Measurements from ENCODE around the gene EBPL.

Gene EBPL

DNA sequence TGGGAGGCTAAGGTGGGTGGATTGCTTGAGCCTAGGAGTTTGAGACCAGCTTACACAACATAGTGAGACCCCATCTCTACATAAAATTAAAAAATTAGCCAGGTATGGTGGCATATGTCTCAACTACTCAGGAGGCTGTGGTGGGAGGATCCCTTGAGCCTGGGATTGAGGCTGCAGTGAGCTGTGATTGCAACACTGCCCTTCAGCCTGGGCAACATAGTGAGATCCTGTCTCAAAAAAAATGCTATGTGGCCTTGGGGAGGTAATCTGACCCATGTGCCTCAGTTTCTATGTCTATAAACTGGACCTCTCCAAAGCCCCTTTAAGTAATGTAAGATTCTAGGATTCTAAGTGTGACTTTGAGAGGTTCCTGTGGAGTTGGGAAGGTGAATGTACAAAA, 37.8 kb downstream of the EBPL start:
- DNase-seq (ENCODE audit: low spot score), result no peak
- TF ChIP-seq, protein P1, sequence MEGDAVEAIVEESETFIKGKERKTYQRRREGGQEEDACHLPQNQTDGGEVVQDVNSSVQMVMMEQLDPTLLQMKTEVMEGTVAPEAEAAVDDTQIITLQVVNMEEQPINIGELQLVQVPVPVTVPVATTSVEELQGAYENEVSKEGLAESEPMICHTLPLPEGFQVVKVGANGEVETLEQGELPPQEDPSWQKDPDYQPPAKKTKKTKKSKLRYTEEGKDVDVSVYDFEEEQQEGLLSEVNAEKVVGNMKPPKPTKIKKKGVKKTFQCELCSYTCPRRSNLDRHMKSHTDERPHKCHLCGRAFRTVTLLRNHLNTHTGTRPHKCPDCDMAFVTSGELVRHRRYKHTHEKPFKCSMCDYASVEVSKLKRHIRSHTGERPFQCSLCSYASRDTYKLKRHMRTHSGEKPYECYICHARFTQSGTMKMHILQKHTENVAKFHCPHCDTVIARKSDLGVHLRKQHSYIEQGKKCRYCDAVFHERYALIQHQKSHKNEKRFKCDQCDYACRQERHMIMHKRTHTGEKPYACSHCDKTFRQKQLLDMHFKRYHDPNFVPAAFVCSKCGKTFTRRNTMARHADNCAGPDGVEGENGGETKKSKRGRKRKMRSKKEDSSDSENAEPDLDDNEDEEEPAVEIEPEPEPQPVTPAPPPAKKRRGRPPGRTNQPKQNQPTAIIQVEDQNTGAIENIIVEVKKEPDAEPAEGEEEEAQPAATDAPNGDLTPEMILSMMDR (IDR thresholded peaks at IDR 0.05; ENCODE audit: extremely low read depth, missing control alignments), result no peak

DNA sequence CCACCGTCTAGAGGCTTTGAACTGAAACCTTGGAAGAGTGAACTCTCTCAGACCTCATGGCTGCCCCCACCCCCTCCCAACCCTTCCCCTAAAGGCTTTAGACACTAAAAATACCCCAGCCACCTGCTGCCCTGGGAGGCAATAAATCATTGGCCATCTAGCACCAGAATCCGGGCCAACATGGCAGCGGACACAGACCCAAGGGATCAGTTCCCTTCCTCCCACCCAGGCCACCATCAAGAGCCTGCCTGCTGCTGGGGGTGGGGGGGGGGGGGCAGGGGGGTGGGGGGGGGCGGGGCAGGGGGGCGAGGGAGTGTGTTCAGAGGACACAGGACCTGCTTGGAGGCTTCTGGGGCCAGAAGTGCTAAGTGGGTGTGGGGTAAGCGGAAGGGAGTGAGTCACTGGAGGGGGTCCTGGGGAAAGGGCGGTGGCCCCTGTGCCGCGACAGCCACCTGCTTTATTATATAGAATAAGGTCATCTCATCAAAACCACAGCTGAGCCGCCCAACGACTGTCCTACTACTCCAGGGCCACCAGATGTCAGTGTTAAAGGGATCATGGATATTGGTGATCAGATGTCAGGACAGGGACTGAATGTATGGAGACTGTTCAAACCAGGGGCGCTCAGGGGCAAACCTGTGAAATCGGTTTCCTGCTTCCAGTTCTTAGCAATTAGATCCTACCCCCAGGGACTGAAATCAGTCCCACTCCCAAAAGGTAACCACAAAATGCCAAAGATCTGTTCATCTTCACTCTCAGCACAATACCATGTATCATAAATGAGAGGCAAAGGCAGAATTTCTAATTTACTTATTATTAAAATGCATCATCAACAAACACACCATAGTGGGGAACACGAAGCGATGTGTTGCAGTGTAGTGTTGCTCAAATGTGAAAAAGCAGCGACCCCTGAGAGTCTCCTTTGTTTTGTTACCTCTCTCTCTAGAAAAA, 38.7 kb downstream of the EBPL start:
- DNase-seq (ENCODE audit: low spot score), result peak; percentile 55
- TF ChIP-seq, protein P1 (IDR thresholded peaks at IDR 0.05; ENCODE audit: extremely low read depth, missing control alignments), result peak; percentile 23

DNA sequence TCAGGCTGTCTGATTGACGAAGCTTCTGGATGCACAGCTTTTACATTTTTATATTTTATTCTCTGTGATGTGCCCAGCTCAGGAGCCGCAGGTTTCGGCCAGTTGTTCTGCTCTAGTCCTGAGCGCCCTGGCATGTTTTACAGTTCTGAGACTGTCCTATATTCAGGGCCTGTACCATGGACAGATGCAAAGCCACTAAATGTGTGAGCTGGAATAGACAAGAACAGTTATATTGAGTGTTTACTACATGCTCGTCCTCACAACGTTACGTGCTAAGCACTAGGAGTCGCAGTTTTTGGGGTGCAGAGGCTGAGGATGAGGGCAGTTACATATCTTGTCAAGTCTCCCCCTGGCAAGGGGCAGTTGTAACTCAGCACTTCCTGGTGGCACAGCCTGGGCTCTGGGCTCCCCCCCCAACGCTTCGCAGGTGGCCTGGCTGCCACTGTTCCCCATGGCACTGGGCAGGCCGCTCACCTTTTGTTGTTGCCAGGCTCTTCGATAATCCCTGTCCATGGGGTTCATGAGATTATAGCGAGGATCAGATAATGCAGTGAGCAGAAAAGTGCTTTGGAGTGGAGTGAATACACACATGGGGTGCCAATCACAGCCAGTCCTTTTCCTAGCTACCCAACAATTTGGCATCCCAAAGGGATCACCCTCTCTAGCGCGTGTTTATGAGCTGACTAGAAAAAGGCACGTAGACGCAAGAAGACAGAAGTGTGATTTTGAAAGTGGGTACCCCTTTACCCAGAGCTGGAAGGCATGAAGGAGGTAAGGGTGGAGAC, 39.5 kb downstream of the EBPL start:
- TF ChIP-seq, protein P1 (IDR thresholded peaks at IDR 0.05; ENCODE audit: extremely low read depth, missing control alignments), result no peak
- DNase-seq (ENCODE audit: low spot score), result no peak

DNA sequence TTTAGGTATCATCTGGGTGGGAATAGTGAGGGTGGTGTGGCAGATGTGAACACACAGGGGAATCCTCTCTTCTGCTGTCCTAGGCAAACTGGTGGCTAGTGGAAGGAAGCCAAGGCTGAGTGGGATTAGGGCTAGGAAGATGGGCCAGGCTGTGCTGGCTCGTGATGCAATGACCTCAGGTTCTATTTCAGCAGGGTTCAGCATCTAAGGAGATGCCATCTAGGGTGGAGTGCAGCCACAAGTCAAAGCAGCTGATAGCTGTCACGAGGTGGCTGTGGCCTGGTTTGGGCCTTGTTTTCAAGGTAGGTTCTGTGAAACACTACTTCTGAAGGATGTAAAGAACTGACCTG, 41.3 kb downstream of the EBPL start:
- TF ChIP-seq, protein P1 (IDR thresholded peaks at IDR 0.05; ENCODE audit: extremely low read depth, missing control alignments), result no peak

DNA sequence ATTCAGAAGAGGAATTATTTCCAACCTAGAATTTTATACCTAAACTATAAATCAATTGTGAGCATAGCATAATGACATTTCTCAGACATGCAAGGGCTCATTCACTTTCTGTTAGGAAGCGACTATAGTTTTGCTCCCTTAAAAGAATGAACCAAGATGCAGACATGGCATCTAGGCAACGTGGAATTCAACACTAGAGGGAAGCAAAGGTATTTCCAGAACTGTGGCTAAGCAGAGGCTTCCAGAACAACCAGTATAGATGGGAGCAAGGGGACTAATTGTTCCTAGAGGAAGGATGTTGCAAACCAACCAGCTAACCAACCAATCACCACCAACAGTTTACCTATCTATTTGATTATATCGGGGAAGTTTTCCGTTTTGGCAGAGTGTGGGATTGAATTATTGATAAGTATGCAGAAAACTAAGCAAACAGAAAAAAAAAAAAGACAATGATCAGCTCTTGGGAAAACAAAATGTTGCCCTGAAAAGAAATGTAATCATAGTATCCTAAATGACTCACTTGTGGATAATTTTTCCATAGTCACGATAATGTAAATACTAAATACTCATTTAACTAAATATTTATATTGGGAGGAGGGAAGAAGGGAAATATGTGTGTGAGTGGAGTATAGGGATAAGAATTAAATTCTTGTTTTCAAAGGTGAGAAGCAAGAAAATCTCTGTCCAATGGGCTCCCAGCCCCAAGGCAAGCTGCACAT, 41.9 kb downstream of the EBPL start:
- TF ChIP-seq, protein P1 (IDR thresholded peaks at IDR 0.05; ENCODE audit: extremely low read depth, missing control alignments), result no peak

More for the DNA sequence above, 41.3 kb downstream of the EBPL start:
- no peak for DNase-seq (ENCODE audit: low spot score)

DNA sequence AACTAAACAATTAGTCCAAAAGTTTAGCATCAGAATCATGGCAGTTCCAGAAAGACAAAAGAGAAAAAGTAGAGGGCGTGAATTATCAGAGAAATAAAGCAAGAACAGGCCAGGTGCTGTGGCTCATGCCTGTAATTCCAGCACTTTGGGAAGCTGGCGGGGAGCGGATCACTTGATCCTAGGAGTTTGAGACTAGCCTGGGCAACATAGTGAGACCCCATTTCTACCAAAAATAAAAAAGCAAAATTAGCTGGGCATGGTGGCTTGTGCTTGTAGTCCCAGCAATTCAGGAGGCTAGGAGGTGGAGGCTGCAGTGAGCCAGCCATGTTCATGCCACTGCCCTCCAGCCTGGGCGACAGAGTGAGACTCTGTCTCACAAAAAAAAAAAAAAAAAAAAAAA, 44.6 kb downstream of the EBPL start:
- TF ChIP-seq, protein P1 (IDR thresholded peaks at IDR 0.05; ENCODE audit: extremely low read depth, missing control alignments), result no peak
- no peak for DNase-seq (ENCODE audit: low spot score)

More for the DNA sequence above, 41.9 kb downstream of the EBPL start:
- DNase-seq (ENCODE audit: low spot score), result no peak
